IPS-11a (cell line): ENCODE measurements around the gene NUDT2.
"Not testable (repeated sequence)": the region's sequence is repeated elsewhere in the genome, so short reads cannot be mapped to it uniquely, and the experiment has no call there.

ENCODE experiments used
- H3K4me3 ChIP-seq: one replicate; pipeline ENCODE4 v1.5.1; 2013; ENCODE audit warnings: low read depth, low read length, control low read depth

Gene NUDT2

DNA sequence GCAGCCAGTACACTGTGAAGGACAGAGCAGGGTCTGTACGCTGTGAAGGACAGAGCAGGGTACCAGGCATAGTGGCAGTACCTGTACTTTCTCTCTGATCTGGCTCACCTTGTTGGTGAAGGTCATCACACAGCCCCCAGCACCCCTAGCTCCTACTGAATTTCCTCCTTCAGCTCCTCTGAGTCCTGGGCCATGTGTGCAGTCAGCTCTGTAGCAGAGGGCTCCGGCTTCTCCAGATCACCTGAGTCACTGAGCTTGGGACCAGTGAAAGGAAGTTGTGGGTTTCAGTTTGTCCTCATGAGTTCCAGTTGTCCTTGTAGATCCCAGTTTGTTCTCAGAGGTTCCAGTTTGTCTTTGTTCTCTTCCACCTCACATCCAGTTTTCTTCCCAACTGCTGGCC, 5.5 kb downstream of the NUDT2 start:
- H3K4me3 ChIP-seq: no peak overlapping the region

DNA sequence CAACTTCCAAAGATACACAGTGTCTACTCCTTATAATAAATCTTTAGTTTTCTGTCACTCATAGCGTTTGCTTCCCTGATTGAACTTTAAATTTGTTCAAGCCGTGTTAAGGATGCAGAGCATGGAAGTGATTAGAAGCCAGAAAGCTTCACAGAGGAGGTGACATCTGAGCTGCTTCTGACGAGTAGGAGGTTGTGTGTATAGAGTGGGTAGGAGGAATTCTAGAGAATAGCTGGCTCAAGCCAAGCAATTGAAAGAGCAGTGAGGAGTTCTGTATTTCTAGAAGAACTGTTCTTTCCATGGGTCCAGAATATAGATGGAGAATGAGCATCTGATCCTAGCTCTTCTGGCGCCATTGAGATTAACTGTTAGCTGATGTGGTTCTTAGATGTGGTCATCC, 6.0 kb downstream of the NUDT2 start:
- no peak overlapping the region for H3K4me3 ChIP-seq

DNA sequence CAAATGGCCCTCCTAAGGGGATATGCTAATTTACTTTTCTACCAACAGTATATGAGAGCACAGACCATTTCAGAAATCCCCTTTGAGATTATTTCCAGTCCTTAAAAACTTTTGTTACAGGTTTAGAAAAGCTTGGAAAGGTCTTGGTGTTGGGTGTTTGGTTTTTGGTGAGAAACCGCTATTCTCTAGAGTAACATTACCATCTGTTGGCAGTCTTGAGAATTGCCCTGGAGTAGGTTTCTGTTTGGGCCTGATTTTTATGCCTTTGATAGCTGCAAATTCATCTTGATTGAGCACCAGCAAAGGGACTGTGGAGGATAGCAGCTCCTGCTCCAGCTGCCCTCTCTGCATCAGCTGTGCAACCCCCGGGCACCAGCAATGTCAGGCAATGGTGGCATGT, 8.0 kb downstream of the NUDT2 start:
- no peak overlapping the region for H3K4me3 ChIP-seq

DNA sequence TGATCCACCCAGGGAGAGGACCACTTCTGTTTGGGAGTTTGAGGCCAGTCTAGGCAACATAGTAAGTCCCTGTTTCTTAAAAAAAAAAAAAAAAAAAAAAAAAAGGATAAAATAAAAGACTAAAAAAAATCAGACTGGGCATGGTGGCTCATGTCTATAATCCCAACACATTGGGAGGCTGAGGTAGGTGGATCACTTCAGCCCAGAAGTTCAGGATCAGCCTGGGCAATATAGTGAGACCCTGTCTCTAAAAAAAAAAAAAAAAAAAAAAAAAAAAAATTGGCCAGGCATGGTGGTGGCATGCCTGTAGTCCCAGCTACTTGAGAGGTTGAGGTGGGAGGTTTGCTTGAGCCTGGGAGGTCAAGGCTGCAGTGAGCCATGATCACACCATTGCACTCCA, 8.7 kb downstream of the NUDT2 start:
- not testable (repeated sequence) for H3K4me3 ChIP-seq

DNA sequence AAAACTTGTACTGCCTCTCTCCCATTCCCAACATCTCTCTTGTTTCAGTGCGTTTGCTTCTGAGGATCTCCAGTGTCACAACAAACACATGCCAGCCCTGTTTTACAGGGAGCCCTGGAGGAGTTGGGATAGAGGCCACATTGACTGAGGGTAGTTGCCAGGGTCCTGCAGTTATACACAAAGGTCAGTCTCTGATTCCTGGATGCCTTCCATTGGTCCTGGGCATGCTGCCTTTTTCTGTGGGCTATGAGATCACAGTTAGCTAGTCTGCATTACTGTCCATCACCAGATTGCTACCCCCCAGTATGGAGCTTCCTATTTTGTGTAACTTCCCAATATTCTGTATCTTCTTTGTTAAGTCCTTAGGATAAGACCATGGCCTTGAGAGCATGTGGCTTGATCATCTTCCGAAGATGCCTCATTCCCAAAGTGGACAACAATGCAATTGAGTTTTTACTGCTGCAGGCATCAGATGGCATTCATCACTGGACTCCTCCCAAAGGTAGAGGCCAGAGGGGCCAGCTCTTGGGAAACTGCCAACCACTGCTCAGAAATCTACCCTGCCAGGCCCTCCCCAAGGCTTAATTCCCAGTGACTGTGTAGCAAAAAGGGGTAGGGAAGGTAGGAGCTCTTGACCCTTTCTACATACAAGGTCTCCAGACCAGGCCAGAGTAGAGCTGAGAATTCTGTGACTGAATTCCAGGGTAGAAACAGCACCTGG, 9.5 kb downstream of the NUDT2 start:
- H3K4me3 ChIP-seq: no peak overlapping the region

DNA sequence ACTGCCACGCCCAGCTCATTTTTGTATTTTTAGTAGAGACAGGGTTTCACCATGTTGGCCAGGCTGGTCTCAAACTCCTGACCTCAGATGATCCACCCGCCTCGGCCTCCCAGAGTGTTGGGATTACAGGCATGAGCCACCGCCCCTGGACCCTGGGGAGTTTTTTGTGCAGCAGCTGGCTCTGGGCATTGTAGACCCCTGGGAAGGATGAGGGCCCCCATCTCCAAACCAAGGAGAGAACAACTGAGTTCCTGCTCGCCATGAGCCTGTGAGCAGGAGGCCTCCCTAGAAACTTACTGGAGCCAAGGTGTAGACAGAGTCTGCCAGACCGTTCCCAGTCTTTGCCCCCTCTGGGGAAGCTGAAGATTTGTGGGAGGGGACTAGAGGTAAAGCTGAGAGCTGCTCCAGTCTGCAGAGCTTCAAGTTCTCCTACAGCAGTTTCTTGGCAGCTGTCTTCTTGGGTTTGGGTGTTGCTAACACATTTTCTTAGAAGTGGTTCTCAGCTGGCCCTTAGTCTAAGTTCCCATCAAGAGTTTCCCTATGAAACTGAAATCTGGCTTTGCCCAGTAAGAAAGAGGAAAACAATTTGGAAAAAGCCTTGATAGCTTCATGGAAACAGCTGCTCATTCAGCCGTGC, 12.4 kb downstream of the NUDT2 start:
- H3K4me3 ChIP-seq: no peak overlapping the region

DNA sequence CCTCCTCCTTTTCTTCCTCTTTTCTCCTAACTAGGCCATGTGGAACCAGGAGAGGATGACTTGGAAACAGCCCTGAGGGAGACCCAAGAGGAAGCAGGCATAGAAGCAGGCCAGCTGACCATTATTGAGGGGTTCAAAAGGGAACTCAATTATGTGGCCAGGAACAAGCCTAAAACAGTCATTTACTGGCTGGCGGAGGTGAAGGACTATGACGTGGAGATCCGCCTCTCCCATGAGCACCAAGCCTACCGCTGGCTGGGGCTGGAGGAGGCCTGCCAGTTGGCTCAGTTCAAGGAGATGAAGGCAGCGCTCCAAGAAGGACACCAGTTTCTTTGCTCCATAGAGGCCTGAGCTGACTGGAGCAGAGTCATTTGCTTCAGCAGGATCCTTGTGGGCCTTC, 13.7 kb downstream of the NUDT2 start:
- no peak overlapping the region for H3K4me3 ChIP-seq

DNA sequence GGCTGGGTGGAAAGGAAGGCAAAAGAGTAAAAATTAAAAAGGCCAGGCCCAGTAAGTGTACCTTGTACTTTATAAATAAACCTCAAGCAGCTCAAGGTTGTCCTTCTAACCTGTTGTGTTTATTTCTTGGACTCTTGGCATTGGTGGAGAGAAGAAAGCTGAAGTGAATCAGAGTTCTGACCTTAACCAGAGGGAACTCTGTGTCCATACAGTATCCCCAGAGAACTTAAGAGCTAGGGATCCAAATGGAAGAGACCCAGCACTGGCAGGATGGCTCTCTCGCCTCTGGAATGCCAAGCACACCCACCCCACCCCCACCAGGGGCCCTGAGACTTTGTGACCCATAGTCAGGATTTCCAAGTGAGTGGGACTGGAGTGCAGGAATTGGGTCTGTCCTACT, 14.2 kb downstream of the NUDT2 start:
- H3K4me3 ChIP-seq: no peak overlapping the region

DNA sequence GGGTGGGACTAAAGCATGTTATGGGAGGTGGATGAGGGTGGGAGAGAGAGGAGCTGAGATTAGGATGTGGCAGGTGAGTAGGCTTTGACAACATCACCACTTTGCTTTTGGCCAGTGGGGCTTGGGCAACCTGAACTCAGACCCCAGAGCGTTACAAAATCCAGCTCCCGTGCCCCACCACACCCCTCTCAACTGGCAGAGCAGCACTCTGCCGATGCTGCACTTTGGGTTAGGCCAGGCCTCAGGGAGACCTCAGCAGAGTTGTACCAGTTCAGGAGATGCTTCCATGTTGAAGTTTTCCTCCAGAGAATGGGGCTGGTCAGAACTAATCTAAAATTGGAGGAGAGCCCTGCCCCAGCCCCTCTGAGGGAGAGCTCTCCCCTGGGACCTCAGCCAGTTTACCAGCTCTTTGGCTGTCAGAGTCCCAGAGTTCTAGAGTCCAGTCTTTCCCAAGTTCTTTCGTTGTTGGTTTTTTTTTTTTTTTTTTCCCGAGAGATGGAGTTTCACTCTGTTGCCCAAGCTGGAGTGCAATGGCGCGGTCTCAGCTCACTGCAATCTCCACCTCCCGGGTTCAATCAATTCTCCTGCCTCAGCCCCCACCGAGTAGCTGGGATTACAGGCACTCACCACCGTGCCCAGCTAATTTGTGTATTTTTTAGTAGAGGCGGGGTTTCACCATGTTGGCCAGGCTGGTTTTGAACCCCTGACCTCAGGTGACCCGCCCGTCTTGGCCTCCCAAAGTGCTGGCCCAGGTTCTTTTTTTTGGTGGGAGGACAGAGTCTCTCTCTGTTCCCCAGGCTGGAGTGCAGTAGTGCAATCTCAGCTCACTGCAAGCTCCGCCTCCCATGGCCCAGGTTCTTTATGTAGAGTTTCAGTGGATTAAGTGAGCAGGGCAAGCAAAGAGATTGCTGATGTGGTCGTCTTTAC, 17.8 kb downstream of the NUDT2 start:
- H3K4me3 ChIP-seq: no peak overlapping the region

DNA sequence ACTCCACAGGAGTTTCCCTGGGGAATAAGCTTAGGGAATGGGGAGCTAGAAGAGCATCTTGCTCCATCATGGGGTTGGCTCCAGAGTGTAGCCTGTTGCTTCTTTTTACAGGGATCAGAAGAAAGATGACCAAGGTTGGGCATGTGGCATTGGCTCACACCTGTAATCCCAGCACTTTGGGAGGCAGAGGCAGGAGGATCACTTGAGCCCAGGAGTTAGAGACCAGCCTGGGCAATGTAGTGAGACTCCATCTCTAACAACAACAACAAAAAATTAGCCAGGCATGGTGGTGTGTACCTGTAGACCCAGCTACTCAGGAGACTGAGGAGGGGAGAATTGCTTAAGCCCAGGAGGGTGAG, 18.4 kb downstream of the NUDT2 start:
- H3K4me3 ChIP-seq: no peak overlapping the region

DNA sequence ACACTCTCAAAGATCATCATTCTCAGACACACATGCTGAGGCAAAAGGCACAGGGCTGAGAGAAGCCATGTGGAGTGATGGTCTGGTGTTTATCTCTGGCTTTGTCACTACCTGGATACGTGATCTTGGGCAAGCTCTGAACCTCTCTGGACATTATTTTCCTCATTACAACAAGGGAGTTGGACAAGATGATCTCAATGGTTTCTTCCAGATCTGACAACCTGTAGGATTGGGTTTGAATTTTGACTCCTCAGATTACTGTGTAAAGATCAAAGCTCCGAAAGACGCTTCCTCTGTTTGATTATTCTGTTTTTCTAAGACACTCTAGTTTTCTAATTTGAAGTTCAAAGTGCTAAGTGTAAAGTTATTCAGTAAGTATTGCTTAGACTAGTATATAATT, 20.0 kb downstream of the NUDT2 start:
- H3K4me3 ChIP-seq: no peak overlapping the region

DNA sequence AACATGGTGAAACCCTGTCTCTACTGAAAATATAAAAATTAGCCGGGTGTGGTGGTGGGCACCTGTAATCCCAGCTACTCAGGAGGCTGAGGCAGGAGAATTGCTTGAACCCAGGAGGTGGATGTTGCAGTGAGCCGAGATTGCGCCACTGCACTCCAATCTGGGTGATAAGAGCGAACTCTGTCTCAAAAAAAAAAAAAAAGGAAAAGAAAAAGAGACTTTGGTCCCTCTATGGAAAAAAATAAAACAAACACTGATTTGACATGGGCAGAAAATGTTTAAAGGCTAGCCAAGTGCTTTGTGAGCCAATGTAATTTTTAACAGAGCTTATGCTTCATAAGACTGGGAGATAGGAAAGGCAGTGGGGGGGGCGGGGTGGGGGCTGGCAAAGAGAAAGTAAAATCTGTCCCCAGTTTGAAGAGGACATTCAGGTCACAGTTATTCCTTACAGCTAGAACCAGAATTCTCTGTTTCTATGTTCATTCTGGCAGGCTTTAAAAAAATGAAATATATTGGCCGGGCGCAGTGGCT, 22.8 kb downstream of the NUDT2 start:
- not testable (repeated sequence) for H3K4me3 ChIP-seq

DNA sequence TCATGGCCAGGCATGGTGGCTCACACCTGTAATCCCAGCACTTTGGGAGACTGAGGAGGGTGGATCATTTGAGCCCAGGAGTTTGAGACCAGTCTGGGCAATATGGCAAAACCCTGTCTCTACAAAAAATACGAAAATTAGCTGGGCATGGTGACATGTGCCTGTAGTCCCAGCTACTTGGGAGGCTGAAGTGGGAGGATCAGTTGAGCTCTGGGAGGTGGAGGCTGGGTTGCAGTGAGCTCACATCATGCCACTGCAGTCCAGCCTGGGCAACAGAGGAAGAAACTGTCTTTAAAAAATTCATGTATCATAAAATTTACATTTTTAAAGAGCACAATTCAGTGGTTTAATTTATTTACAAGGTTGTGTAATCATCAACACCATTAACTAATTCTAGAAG, 23.6 kb downstream of the NUDT2 start:
- H3K4me3 ChIP-seq: not testable (repeated sequence)

DNA sequence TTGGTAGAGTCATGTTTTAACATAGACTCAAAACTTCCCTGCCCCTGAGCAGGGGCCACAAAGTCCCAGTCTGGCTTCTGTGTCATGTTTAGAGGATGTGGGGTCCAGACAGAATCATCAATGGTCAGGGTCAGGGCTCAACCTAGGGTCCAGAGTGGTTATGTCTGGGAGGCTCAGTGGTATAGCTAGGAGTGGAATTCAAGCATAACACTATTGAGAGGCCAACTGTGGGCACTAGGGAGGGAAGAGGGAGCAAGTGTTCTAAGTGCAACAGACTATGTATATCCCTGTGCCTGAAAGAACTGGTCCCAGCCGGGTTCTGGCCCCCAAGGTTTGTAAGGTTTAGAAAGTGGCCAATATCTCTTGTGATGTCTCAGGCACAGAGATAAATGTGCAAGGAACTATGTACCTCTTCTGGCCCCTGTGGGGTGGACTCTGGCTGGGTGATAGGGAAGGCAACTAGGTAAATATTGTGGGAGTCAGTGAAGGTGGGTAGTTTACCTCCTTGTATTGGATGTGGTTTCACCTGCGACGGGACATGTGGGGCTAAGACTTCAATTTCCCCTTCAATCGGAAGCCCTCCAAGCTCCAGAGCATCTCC, 33.3 kb downstream of the NUDT2 start:
- H3K4me3 ChIP-seq: no peak overlapping the region

DNA sequence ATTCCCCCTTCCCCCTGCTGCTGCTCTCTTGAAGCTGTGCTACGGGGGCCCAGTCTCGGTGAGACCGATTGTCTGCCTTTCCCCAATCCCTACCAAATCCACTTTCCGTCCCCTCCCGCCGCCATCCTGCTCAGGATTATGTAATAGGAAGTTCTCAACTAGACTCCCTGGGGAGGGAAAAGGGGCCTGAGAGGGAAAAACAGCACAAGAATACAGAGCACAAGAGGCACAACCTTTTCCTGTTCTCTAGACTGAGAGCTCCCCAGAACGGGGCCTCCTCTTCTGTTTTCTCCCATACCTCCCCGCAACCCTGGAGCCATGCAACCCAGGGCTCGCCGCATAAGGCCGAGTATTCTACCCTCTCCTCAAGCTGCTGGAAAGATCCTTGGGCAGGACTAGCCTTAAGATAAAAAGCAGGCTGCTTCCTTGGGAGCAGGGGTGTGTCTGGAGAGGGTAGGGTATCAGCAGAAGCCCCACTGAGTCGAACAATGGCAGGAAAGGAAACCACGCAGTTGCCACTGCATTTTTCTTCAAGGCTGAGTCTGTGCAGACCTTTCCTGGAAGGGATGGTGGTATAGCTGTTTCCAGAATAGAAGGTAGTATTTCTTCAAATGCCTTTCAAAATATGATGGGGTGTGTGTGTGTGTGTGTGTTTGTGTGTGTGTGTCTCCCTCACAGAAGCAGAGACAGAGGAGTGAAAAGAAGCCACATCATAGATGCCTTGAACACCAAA, 34.4 kb downstream of the NUDT2 start:
- no peak overlapping the region for H3K4me3 ChIP-seq

DNA sequence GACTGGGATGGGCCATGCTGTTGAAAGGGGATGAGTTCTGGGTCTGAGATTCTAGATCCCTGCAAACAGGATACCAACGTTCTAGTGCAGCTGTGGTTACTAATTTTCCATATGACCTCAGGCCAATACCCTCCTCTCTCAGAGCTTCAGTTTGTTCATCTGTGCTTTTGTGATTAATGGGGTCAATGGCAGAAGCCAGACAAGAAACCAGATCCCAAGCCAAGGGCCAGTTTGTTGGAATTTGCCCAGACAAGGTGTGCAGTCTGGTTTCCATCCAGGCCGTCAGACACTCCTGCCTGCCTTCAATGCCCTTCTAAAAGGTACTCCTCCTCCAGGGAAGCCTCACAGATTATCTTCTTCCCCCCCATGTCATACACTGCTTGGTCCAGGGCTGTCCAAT, 35.9 kb downstream of the NUDT2 start:
- no peak overlapping the region for H3K4me3 ChIP-seq

DNA sequence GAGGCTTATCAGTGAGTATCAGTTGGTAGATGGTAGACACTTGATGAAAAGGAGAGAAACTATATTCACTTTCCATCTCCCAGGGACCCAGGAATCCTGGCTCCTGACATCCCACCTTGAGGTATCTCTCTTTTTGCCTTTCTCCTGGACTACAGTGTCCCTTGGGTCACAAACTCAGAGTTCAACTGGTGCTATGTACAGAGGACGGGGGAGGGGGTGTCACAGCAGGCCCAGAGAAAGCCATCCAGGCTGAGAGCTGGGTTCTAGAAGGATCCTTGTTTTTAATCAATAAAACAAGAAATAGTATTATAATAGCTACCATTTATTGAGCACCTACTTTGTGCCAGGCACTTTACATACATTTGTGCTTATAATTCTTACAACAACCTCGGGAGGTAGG, 37.0 kb downstream of the NUDT2 start:
- no peak overlapping the region for H3K4me3 ChIP-seq

DNA sequence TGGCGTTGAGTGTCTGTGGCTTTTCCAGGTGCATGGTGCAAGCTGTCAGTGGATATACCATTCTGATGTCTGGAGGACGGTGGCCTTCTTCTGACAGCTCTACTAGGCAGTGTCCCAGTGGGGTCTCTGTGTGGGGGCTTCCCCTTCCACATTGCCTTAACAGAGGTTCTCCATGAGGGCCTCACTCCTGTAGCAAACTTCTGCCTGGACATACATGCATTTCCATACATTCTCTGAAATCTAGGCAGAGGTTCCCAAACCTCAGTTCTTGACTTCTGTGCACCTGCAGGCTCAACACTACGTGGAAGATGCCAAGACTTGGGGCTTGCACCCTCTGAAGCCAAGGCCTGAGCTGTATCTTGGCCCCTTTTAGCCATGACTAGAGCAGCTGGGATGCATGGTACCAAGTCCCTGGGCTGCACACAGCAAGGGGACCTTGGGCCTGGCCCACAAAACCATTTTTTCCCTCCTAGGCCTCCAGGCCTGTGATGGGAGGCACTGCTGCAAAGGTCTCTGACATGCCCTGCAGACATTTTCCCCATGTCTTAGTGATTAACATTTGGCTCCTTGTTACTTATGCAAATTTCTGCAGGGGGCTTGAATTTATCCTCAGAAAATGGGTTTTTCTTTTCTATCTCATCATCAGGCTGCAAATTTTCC, 38.5 kb downstream of the NUDT2 start:
- H3K4me3 ChIP-seq: not testable (repeated sequence)

DNA sequence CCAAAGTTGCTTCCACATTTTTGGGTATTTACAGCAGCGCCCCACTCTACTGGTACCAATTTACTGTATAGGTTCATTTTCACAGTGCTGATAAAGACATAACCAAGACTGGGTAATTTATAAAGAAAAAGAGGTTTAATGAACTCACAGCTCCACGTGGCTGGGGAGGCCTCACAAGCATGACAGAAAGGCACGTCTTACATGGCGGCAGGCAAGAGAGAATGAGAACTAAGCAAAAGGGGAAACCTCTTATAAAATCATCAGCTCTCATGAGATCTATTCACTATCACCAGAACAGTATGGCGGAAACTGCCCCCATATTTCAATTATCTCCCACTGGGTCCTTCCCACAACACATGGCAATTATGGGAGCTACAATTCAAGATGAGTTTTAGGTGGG, 39.4 kb downstream of the NUDT2 start:
- not testable (repeated sequence) for H3K4me3 ChIP-seq

DNA sequence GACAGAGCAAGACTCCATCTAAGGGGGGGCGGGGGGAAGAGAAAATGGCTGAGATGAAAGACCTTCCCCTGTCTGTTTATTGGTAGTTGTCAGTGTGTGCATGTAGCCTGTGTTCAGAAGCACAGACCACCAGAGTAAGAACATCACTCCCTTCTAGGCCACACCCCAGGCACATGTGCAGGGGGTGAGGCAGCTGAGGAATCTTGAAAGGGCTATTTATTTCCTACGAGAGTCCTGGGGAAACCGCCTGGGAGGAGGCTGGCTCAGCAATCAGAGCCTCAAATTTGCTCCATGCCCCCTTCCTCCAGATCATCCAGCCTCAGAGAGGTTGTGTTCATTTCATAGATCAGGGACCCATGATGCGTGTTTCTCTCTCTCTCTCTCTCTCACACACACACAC, 40.3 kb downstream of the NUDT2 start:
- H3K4me3 ChIP-seq: no peak overlapping the region
